HL-60/S4 treated with retinoic acid at 250 ng/mL for 4 days and 3 days (cell line): ENCODE results near the gene OR9Q1.

Experiments
- in situ Hi-C: fragments of 300-500 bp; cut with MboI; formaldehyde crosslinking; loops from 2 replicates; pipeline ENCODE4 v1.7.0; 2022; ENCODE audit warnings: low sequenced_read_pairs

The OR9Q1 gene

DNA sequence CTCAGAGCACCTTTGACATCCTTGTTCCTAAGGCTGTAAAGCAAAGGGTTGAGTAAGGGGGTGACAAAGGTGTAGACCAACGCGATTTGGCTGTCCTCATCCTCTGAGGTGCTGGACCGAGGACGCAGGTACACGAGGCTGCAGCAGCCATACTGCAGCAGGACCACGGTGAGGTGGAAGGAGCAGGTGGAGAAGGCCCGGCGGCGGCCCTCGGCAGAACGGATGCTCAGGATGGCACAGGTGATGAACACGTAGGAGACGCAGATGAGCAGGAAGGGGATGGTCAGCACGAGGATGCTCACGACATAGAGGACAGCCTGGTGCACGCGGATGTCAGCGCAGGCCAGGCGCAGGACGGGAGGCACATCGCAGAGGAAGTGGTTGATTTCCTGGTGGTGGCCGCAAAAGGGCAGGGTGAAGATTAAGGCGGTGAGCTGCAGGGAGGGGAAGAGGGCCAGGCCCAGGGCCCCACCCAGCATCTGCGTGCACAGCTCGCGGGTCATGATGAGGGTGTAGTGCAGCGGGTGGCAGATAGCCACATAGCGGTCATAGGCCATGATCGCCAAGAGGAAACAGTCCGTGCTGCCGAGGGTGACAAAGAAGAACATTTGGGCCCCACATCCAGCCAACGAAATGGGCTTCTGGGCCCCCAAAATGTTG is 204.4 kb downstream of the OR9Q1 start:
- in situ Hi-C loops: no loop called here
